Fibroblast of skin of right quadriceps (primary cell): ENCODE results near the gene TBC1D8B.

Experiments
- DNase-seq: peaks from one replicate; pipeline ENCODE4 v3.0.0-alpha.2; 2013

TBC1D8B gene

GRCh38 chrX:106899276-106899675, 96.8 kb downstream of the TBC1D8B start:
- DNase-seq, result no peak

- no peak for DNase-seq
These were observed 97.4 kb downstream of the TBC1D8B start for GRCh38 chrX:106899841-106900240.

- DNase-seq, result no peak
These were observed 98.9 kb downstream of the TBC1D8B start for GRCh38 chrX:106901341-106901740.

GRCh38 chrX:106901781-106902219, 99.3 kb downstream of the TBC1D8B start:
- DNase-seq, result no peak

- DNase-seq, result no peak
These were observed 100.2 kb downstream of the TBC1D8B start for GRCh38 chrX:106902684-106903083.

- DNase-seq, result no peak
These were observed 100.9 kb downstream of the TBC1D8B start, which contains the start of gene RIPPLY1 for GRCh38 chrX:106903291-106903824. Gene RIPPLY1, minus strand, starts transcription at chrX:106903341. Its CDS starts 54 bp downstream, at chrX:106903287.

GRCh38 chrX:106903856-106904528, 101.5 kb downstream of the TBC1D8B start:
- DNase-seq, result no peak

- DNase-seq, result no peak
These were observed 102.7 kb downstream of the TBC1D8B start for GRCh38 chrX:106905064-106905708.

GRCh38 chrX:106906361-106906760, 103.9 kb downstream of the TBC1D8B start:
- DNase-seq, result no peak

GRCh38 chrX:106912864-106913263, 110.4 kb downstream of the TBC1D8B start:
- no peak for DNase-seq

- peak; percentile 72 for DNase-seq
These were observed 115.5 kb downstream of the TBC1D8B start for GRCh38 chrX:106917830-106918500.

- DNase-seq, result no peak
These were observed 117.5 kb downstream of the TBC1D8B start, which contains the start of gene CLDN2 for GRCh38 chrX:106919932-106920452. Gene CLDN2, plus strand, starts transcription at chrX:106920402. Its CDS starts 7,827 bp downstream, at chrX:106928229.

- DNase-seq, result no peak
These were observed 119.2 kb downstream of the TBC1D8B start for GRCh38 chrX:106921637-106922036.
